Measurements from ENCODE around the gene LINS1.

The LINS1 gene

DNA sequence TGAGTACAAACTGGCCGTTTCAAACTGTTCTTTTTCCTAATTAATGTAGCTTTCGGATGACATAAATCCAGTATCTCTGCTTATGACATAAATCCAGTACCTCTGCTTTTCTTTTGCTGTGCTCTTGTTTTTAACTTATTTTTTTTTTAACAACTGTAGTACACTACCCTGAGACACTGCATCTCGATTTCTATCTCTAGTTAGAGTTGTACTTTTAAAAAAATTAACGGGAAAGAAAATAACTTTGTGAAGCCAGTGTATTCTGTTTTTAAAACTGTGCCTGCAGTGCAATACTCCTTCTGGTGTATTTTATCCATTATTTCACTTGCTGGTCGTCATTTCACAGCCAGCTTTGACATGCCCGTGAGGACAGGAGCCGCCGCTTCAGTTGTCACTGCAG is 47.0 kb upstream of the LINS1 start:
- no peak for TF ChIP-seq EZH2phosphoT487 (conservative IDR thresholded peaks at IDR 0.05; ENCODE audit: low read length)
- TF ChIP-seq, protein P1, sequence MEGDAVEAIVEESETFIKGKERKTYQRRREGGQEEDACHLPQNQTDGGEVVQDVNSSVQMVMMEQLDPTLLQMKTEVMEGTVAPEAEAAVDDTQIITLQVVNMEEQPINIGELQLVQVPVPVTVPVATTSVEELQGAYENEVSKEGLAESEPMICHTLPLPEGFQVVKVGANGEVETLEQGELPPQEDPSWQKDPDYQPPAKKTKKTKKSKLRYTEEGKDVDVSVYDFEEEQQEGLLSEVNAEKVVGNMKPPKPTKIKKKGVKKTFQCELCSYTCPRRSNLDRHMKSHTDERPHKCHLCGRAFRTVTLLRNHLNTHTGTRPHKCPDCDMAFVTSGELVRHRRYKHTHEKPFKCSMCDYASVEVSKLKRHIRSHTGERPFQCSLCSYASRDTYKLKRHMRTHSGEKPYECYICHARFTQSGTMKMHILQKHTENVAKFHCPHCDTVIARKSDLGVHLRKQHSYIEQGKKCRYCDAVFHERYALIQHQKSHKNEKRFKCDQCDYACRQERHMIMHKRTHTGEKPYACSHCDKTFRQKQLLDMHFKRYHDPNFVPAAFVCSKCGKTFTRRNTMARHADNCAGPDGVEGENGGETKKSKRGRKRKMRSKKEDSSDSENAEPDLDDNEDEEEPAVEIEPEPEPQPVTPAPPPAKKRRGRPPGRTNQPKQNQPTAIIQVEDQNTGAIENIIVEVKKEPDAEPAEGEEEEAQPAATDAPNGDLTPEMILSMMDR (IDR thresholded peaks at IDR 0.05; ENCODE audit: insufficient read depth, low read length, poor library complexity, severe bottlenecking): no peak
- 0 out of 2 replicates have a peak, but pooled peaks cover 3% of the 10 kb centered on the region for H3K36me3 ChIP-seq (ENCODE audit: low read length)

DNA sequence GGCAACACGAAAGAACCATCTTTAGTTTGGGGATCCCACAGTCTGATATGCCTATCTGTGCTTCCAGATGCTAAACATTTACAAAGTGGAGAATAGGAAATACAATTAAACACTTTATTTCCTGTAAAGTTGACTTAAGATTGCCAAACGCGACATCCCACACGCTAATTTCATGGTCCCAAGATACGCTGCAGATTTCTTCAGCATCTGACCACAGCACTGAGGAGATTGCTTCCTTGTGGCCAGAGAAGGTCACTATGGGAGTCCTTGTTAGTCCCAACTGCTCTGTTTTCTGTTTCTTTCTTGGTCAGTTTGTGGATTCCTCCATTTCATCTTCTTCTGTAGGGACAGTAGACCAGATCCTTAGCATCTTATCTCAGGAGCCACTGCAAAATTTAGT is 43.7 kb upstream of the LINS1 start:
- Histone ChIP-seq H3K4me2 (ENCODE audit: low read depth, low read length, poor library complexity, severe bottlenecking) (no peak overlapping the region), H3K4me3 (ENCODE audit: insufficient read depth, low read length, poor library complexity, severe bottlenecking) (no peak overlapping the region), H3K9me2 (replicated peaks; ENCODE audit: insufficient read depth, low read length) (no peaks in the 10 kb centered on the region), H3K9ac (ENCODE audit: low read length) (no peak overlapping the region), H2AFZ (ENCODE audit: low read depth, low read length, severe bottlenecking) (no peak overlapping the region), H3K79me2 (ENCODE audit: insufficient read depth, low read length) (peaks cover 15% of the 10 kb centered on the region; the same call in 1 of the 2 replicates), H3K36me3 (ENCODE audit: low read length) (0 out of 2 replicates have a peak, but pooled peaks cover 3% of the 10 kb centered on the region), H3K27me3 (ENCODE audit: low read length) (no peaks in the 10 kb centered on the region), H3F3A (ENCODE audit: insufficient read depth) (no peaks in the 10 kb centered on the region), H3K27ac (ENCODE audit: low read depth, low read length) (no peak overlapping the region), H3K9me3 (ENCODE audit: insufficient read depth, low read length) (no peaks in the 10 kb centered on the region), H4K20me1 (ENCODE audit: low read depth, low read length) (no peaks in the 10 kb centered on the region)
- TF ChIP-seq, protein P1 (IDR thresholded peaks at IDR 0.05; ENCODE audit: insufficient read depth, low read length, poor library complexity, severe bottlenecking): no peak
- TF ChIP-seq EZH2phosphoT487 (conservative IDR thresholded peaks at IDR 0.05; ENCODE audit: low read length): no peak

More for the DNA sequence above, 47.0 kb upstream of the LINS1 start:
- Histone ChIP-seq H3K27ac (ENCODE audit: low read depth, low read length) (no peak overlapping the region), H3K79me2 (ENCODE audit: insufficient read depth, low read length) (peaks cover 9% of the 10 kb centered on the region; the same call in 1 of the 2 replicates), H4K20me1 (ENCODE audit: low read depth, low read length) (no peaks in the 10 kb centered on the region), H3F3A (ENCODE audit: insufficient read depth) (no peaks in the 10 kb centered on the region), H2AFZ (ENCODE audit: low read depth, low read length, severe bottlenecking) (no peak overlapping the region), H3K9ac (ENCODE audit: low read length) (no peak overlapping the region), H3K4me3 (ENCODE audit: insufficient read depth, low read length, poor library complexity, severe bottlenecking) (no peak overlapping the region), H3K9me2 (replicated peaks; ENCODE audit: insufficient read depth, low read length) (no peaks in the 10 kb centered on the region), H3K27me3 (ENCODE audit: low read length) (no peaks in the 10 kb centered on the region), H3K4me2 (ENCODE audit: low read depth, low read length, poor library complexity, severe bottlenecking) (no peak overlapping the region), H3K9me3 (ENCODE audit: insufficient read depth, low read length) (no peaks in the 10 kb centered on the region)

DNA sequence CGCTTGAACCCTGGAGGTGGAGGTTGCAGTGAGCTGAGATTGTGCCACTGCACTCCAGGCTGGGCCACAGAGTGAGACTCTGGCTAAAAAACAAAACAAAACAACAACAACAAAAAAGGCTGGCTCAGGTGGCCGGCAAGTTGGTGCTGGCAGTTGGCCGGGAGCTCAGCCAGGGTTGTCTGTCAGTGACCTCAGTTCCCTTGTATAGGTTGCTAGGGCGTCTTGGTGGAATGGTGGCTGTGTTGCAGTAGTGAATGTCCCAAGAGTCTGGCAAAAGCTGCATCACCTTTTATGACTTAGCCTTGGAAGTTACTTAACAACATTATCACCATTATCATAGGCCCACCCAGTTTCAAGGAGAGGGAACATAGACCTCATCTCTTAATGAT is 41.0 kb upstream of the LINS1 start:
- Histone ChIP-seq H3K27ac (ENCODE audit: low read depth, low read length) (no peak overlapping the region), H4K20me1 (ENCODE audit: low read depth, low read length) (no peaks in the 10 kb centered on the region), H3K9me3 (ENCODE audit: insufficient read depth, low read length) (no peaks in the 10 kb centered on the region), H3K4me3 (ENCODE audit: insufficient read depth, low read length, poor library complexity, severe bottlenecking) (no peak overlapping the region), H3K79me2 (ENCODE audit: insufficient read depth, low read length) (peaks cover 25% of the 10 kb centered on the region), H3K9me2 (replicated peaks; ENCODE audit: insufficient read depth, low read length) (no peaks in the 10 kb centered on the region), H3K27me3 (ENCODE audit: low read length) (no peaks in the 10 kb centered on the region), H2AFZ (ENCODE audit: low read depth, low read length, severe bottlenecking) (no peak overlapping the region), H3K9ac (ENCODE audit: low read length) (no peak overlapping the region), H3F3A (ENCODE audit: insufficient read depth) (no peaks in the 10 kb centered on the region), H3K4me2 (ENCODE audit: low read depth, low read length, poor library complexity, severe bottlenecking) (no peak overlapping the region), H3K36me3 (ENCODE audit: low read length) (no peaks in the 10 kb centered on the region)
- TF ChIP-seq EZH2phosphoT487 (conservative IDR thresholded peaks at IDR 0.05; ENCODE audit: low read length): no peak
- TF ChIP-seq, protein P1 (IDR thresholded peaks at IDR 0.05; ENCODE audit: insufficient read depth, low read length, poor library complexity, severe bottlenecking): no peak

Data from SU-DHL-6 (cell line).